ENCODE data around the gene LIN54. TPM values are rescaled to one million over a fixed set of nuclear protein-coding genes. Genes with fewer than 3 reads are reported as not detected.
"Not testable (repeated sequence)": the region's sequence is repeated elsewhere in the genome, so short reads cannot be mapped to it uniquely, and the experiment has no call there.

The LIN54 gene
- total RNA-seq, 1 experiment from 2014 or later = 16.4 TPM

GRCh38 chr4:83024233-83024632, 13.6 kb upstream of the LIN54 start:
- CTCF ChIA-PET = no interaction called here
- no TSS peak for BruUV-seq (replicated peaks)
- no peak for TF ChIP-seq CTCF (IDR thresholded peaks at IDR 0.05; ENCODE audit: unreplicated experiment)

GRCh38 chr4:83023599-83023998, 13.0 kb upstream of the LIN54 start:
- CTCF ChIA-PET; H3K9me3 Mint-ChIP-seq (ENCODE audit: low read depth, unreplicated experiment); BruUV-seq (replicated peaks); H3K4me3 Mint-ChIP-seq (ENCODE audit: low read depth, unreplicated experiment); H3K36me3 Mint-ChIP-seq (ENCODE audit: insufficient read depth, unreplicated experiment); H3K4me1 Mint-ChIP-seq (ENCODE audit: low read depth, unreplicated experiment); H3K27me3 Mint-ChIP-seq (ENCODE audit: unreplicated experiment); H3K27ac Mint-ChIP-seq (ENCODE audit: unreplicated experiment); DNase-seq; intact Hi-C loops (cut with micrococcal nuclease; ENCODE audit: unreplicated experiment): not testable (repeated sequence)

More at GRCh38 chr4:83024233-83024632, 13.6 kb upstream of the LIN54 start:
- no peaks in the 10 kb centered on the region for H3K36me3 Mint-ChIP-seq (ENCODE audit: insufficient read depth, unreplicated experiment)
- H3K27ac Mint-ChIP-seq (ENCODE audit: unreplicated experiment) = no peak overlapping the region
- H3K4me1 Mint-ChIP-seq (ENCODE audit: low read depth, unreplicated experiment) = no peaks in the 10 kb centered on the region
- no peaks in the 10 kb centered on the region for H3K27me3 Mint-ChIP-seq (ENCODE audit: unreplicated experiment)
- H3K4me3 Mint-ChIP-seq (ENCODE audit: low read depth, unreplicated experiment) = no peak overlapping the region
- intact Hi-C loops (cut with micrococcal nuclease; ENCODE audit: unreplicated experiment) = no loop called here
- H3K9me3 Mint-ChIP-seq (ENCODE audit: low read depth, unreplicated experiment) = peaks cover 3% of the 10 kb centered on the region
- DNase-seq = no peak

- CTCF ChIA-PET = no interaction called here
- Mint-ChIP-seq H3K4me3 (ENCODE audit: low read depth, unreplicated experiment) (no peak overlapping the region), H3K36me3 (ENCODE audit: insufficient read depth, unreplicated experiment) (no peaks in the 10 kb centered on the region), H3K4me1 (ENCODE audit: low read depth, unreplicated experiment) (no peaks in the 10 kb centered on the region), H3K9me3 (ENCODE audit: low read depth, unreplicated experiment) (peaks cover 3% of the 10 kb centered on the region), H3K27ac (ENCODE audit: unreplicated experiment) (no peak overlapping the region), H3K27me3 (ENCODE audit: unreplicated experiment) (no peaks in the 10 kb centered on the region)
- no TSS peak for BruUV-seq (replicated peaks)
- intact Hi-C loops (cut with micrococcal nuclease; ENCODE audit: unreplicated experiment) = no loop called here
- no peak for TF ChIP-seq CTCF (IDR thresholded peaks at IDR 0.05; ENCODE audit: unreplicated experiment)
- no peak for DNase-seq
Observed at GRCh38 chr4:83022724-83023450, 12.3 kb upstream of the LIN54 start.

- H3K4me1 Mint-ChIP-seq (ENCODE audit: low read depth, unreplicated experiment) = no peaks in the 10 kb centered on the region
- no peak overlapping the region for H3K4me3 Mint-ChIP-seq (ENCODE audit: low read depth, unreplicated experiment)
- no peaks in the 10 kb centered on the region for H3K27me3 Mint-ChIP-seq (ENCODE audit: unreplicated experiment)
- TF ChIP-seq CTCF (IDR thresholded peaks at IDR 0.05; ENCODE audit: unreplicated experiment) = no peak
- intact Hi-C loops (cut with micrococcal nuclease; ENCODE audit: unreplicated experiment) = no loop called here
- BruUV-seq (replicated peaks) = no TSS peak
- DNase-seq = no peak
- no peaks in the 10 kb centered on the region for H3K9me3 Mint-ChIP-seq (ENCODE audit: low read depth, unreplicated experiment)
- no peak overlapping the region for H3K27ac Mint-ChIP-seq (ENCODE audit: unreplicated experiment)
- CTCF ChIA-PET = no interaction called here
- H3K36me3 Mint-ChIP-seq (ENCODE audit: insufficient read depth, unreplicated experiment) = no peaks in the 10 kb centered on the region
Observed at GRCh38 chr4:83019794-83020494, 9.3 kb upstream of the LIN54 start.

- Mint-ChIP-seq H3K36me3 (ENCODE audit: insufficient read depth, unreplicated experiment) (peaks cover 40% of the 10 kb centered on the region), H3K9me3 (ENCODE audit: low read depth, unreplicated experiment) (no peaks in the 10 kb centered on the region), H3K27ac (ENCODE audit: unreplicated experiment) (peak overlapping the region; percentile 86), H3K27me3 (ENCODE audit: unreplicated experiment) (no peaks in the 10 kb centered on the region), H3K4me1 (ENCODE audit: low read depth, unreplicated experiment) (peaks cover 8% of the 10 kb centered on the region), H3K4me3 (ENCODE audit: low read depth, unreplicated experiment) (peak overlapping the region; percentile 93)
- BruUV-seq (replicated peaks) = no TSS peak
- intact Hi-C loops (cut with micrococcal nuclease; ENCODE audit: unreplicated experiment) = loop anchor here (5.0 kb wide), 1 partner anchor 112 kb away; the partner anchor contains the start of gene THAP9
- CTCF ChIA-PET = no interaction called here
- no peak for TF ChIP-seq CTCF (IDR thresholded peaks at IDR 0.05; ENCODE audit: unreplicated experiment)
- no peak for DNase-seq
Observed at GRCh38 chr4:83013902-83014301, 3.3 kb upstream of the LIN54 start.
